Activated naive CD8-positive, alpha-beta T cell treated with anti-CD3 and anti-CD28 coated beads for 36 hours (primary cell): Measurements from ENCODE around the gene MAF. TPM values are rescaled to one million over a fixed set of nuclear protein-coding genes. Genes with fewer than 3 reads are reported as not detected.

ENCODE experiments used
- DNase-seq: peaks from one replicate; pipeline ENCODE4 v3.0.0; 2021
- H3K27ac Mint-ChIP-seq: one replicate; pipeline ENCODE4 v1.8.0; 2022; ENCODE audit warnings: mild to moderate bottlenecking, moderate library complexity, mixed read lengths
- H3K27me3 Mint-ChIP-seq: one replicate; pipeline ENCODE4 v1.8.0; 2022; ENCODE audit warnings: mild to moderate bottlenecking, mixed read lengths
- H3K36me3 Mint-ChIP-seq: one replicate; pipeline ENCODE4 v1.8.0; 2021; ENCODE audit warnings: mild to moderate bottlenecking, mixed read lengths
- H3K4me1 Mint-ChIP-seq: one replicate; pipeline ENCODE4 v1.8.0; 2021; ENCODE audit warnings: mixed read lengths
- H3K4me3 Mint-ChIP-seq: one replicate; pipeline ENCODE4 v1.8.0; 2022; ENCODE audit warnings: mild to moderate bottlenecking, moderate library complexity, mixed read lengths
- H3K9me3 Mint-ChIP-seq: one replicate; pipeline ENCODE4 v1.8.0; 2022; ENCODE audit warnings: mixed read lengths
- total RNA-seq, 2 experiments: library from RNA; stranded (reverse); gene quantifications; one replicate each; pipeline ENCODE4 v1.2.3, GENCODE V29; 2021

The MAF gene
- total RNA-seq, 2 experiments from 2014 or later: 0.36 to 0.54 TPM

DNA sequence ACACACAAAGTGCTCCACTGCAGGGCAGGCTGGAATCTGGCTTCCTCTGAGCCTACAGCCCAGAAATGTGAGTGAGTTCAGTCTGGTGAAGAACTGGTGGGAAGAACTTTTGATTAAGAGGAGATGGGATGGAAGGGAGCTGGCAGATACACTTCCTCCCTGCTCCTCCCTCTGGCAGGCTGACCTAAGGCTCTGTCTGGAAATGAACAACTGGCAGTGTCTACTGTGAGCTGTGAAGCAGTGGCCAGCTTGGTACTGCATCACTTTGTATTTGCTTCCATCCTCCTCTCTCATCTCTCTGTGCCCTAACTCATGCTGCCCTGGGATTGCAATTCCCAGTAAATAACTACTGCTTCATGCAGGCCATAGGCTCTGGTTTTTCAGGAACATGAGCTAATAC, 45.6 kb downstream of the MAF start:
- Mint-ChIP-seq H3K9me3 (peaks cover 1% of the 10 kb centered on the region), H3K27ac (no peak overlapping the region), H3K36me3 (no peaks in the 10 kb centered on the region), H3K4me1 (no peaks in the 10 kb centered on the region), H3K4me3 (no peak overlapping the region), H3K27me3 (peaks cover 8% of the 10 kb centered on the region)
- no peak for DNase-seq

DNA sequence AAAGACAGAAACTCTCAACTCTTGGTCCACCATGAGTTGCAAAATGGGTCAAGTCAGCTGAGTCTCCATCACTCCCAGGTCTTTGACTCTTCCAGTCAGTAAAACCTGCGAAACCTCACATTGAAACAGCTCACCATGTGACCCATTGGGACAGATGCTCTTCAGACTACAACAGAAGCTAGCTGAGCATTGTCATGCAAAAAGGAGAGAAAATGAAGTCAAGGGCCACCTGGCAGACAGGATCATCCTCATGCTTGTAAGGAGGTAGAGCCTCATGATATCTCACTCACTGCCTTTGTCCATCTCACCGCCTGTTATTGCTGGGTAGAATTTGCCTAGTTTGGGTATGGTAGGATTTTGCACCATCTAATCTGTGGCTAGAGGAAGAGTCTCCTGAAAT, 50.2 kb downstream of the MAF start:
- Mint-ChIP-seq H3K4me1 (no peaks in the 10 kb centered on the region), H3K27me3 (peaks cover 15% of the 10 kb centered on the region), H3K36me3 (no peaks in the 10 kb centered on the region), H3K4me3 (no peak overlapping the region), H3K27ac (no peak overlapping the region), H3K9me3 (no peaks in the 10 kb centered on the region)
- no peak for DNase-seq

GRCh38 chr16:79547085-79547484, 53.5 kb downstream of the MAF start:
- H3K4me1 Mint-ChIP-seq: no peaks in the 10 kb centered on the region
- H3K4me3 Mint-ChIP-seq: no peak overlapping the region
- H3K36me3 Mint-ChIP-seq: no peaks in the 10 kb centered on the region
- H3K27ac Mint-ChIP-seq: no peak overlapping the region
- DNase-seq: no peak
- H3K27me3 Mint-ChIP-seq: peaks cover 11% of the 10 kb centered on the region
- no peaks in the 10 kb centered on the region for H3K9me3 Mint-ChIP-seq
